SK-N-SH (cell line): ENCODE measurements around the gene NDUFS2. TPM values are rescaled to one million over a fixed set of nuclear protein-coding genes. Genes with fewer than 3 reads are reported as not detected.

Experiments
- CTCF ChIA-PET: fragments of 300-600, 350-600 bp; formaldehyde crosslinking; extraction: SDS; loops from one replicate; lab custom pipeline; 2021; lab: Yijun Ruan, JAX
- POLR2A ChIA-PET: fragments of 350-600 bp; sonication (Branson Sonifier 250); formaldehyde crosslinking; extraction: SDS; loops from one replicate; lab custom pipeline; 2020; ENCODE audit warnings: antibody characterized with exemption, inconsistent platforms; lab: Yijun Ruan, JAX
- DNase-seq: peaks from one replicate; pipeline ENCODE4 v3.0.0; 2012
- H2AFZ ChIP-seq: fragments of 200-600 bp; sonication (generic); 2 replicates; pipeline ENCODE4 v1.8.1; 2016; ENCODE audit warnings: antibody characterized with exemption, mild to moderate bottlenecking, low read depth
- H3F3A ChIP-seq: fragments of 200-600 bp; sonication (generic); replicated peaks from 2 replicates; pipeline ENCODE3; 2016; ENCODE audit warnings: antibody characterized with exemption, mild to moderate bottlenecking; ENCODE audit not compliant: insufficient read depth
- H3K27ac ChIP-seq, 2 experiments: fragments of 200-500 bp in 1 of 2; fragments of 200-600 bp in 1 of 2; sonication (Bioruptor generic) in 1 of 2; sonication (generic), shearing (Covaris generic) in 1 of 2; 2 replicates each; pipeline versions ENCODE4 v1.5.1 to v1.6.1; 2014 to 2016; ENCODE audit warnings: low read depth in 2 of 2, inconsistent platforms in 1 of 2, low read length in 1 of 2, mild to moderate bottlenecking in 1 of 2, mixed read lengths in 1 of 2
- H3K27me3 ChIP-seq: fragments of 200-600 bp; sonication (generic), shearing (Covaris generic); 2 replicates; pipeline ENCODE4 v1.6.1; 2016; ENCODE audit warnings: mixed run types; ENCODE audit not compliant: insufficient read depth
- H3K36me3 ChIP-seq, 2 experiments: fragments of 200-500 bp in 1 of 2; fragments of 200-600 bp in 1 of 2; sonication (Bioruptor generic) in 1 of 2; sonication (generic) in 1 of 2; replicated peaks in 1 of 2; 2 replicates each; pipeline versions ENCODE3 to v1.5.1; 2014 to 2016; ENCODE audit warnings: low read length in 1 of 2, mild to moderate bottlenecking in 1 of 2; ENCODE audit not compliant: insufficient read depth in 2 of 2, control insufficient read depth in 1 of 2
- H3K4me1 ChIP-seq, 2 experiments: fragments of 200-500 bp in 1 of 2; fragments of 200-600 bp in 1 of 2; sonication (Bioruptor generic) in 1 of 2; sonication (generic), shearing (Covaris generic) in 1 of 2; 2 replicates each; pipeline versions ENCODE4 v1.5.1 to v1.6.1; 2014 to 2016; ENCODE audit warnings: low read depth in 1 of 2, low read length in 1 of 2, mixed run types in 1 of 2; ENCODE audit not compliant: insufficient read depth in 2 of 2, control insufficient read depth in 1 of 2
- H3K4me2 ChIP-seq: fragments of 200-600 bp; sonication (generic), shearing (Covaris generic); 2 replicates; pipeline ENCODE4 v1.6.1; 2017; ENCODE audit warnings: mixed run types
- H3K4me3 ChIP-seq, 2 experiments: fragments of 200-500 bp in 1 of 2; fragments of 200-600 bp in 1 of 2; sonication (Bioruptor generic) in 1 of 2; sonication (generic), shearing (Covaris generic) in 1 of 2; 2 replicates each; pipeline versions ENCODE4 v1.5.1 to v1.8.1; 2014 to 2016; ENCODE audit warnings: low read depth in 2 of 2, inconsistent platforms in 1 of 2, low read length in 1 of 2, mild to moderate bottlenecking in 1 of 2, mixed read lengths in 1 of 2, moderate library complexity in 1 of 2
- H3K79me2 ChIP-seq: fragments of 200-600 bp; sonication (generic); 2 replicates; pipeline ENCODE4 v1.8.1; 2017; ENCODE audit warnings: mild to moderate bottlenecking; ENCODE audit not compliant: insufficient read depth
- H3K9ac ChIP-seq: fragments of 200-600 bp; sonication (generic); 2 replicates; pipeline ENCODE4 v1.6.1; 2017; ENCODE audit warnings: mixed run types
- H3K9me2 ChIP-seq: fragments of 200-600 bp; sonication (generic); 2 replicates; pipeline ENCODE4 v1.6.1; 2017; ENCODE audit warnings: mixed run types
- H3K9me3 ChIP-seq: fragments of 200-600 bp; sonication (generic); 2 replicates; pipeline ENCODE4 v1.6.1; 2017; ENCODE audit warnings: mixed run types, mild to moderate bottlenecking, moderate library complexity
- H4K20me1 ChIP-seq: fragments of 200-600 bp; sonication (generic); 2 replicates; pipeline ENCODE4 v1.6.1; 2017; ENCODE audit warnings: mild to moderate bottlenecking, mixed run types; ENCODE audit not compliant: insufficient read depth
- CHD2 ChIP-seq: fragments of 150-350 bp; IDR thresholded peaks from 2 replicates; pipeline ENCODE4 v1.6.1; 2018; ENCODE audit warnings: low read length; ENCODE audit not compliant: partially characterized antibody
- FOSL2 ChIP-seq: IDR thresholded peaks from 2 replicates; pipeline ENCODE4 v1.4.0; 2012; ENCODE audit warnings: low read depth, mild to moderate bottlenecking, moderate library complexity, borderline replicate concordance
- FOXJ3 ChIP-seq: sonication (generic); formaldehyde crosslinking; IDR thresholded peaks from 2 replicates; pipeline ENCODE4 v1.5.1; 2020; ENCODE audit warnings: mild to moderate bottlenecking, missing genetic modification reagents
- FOXM1 ChIP-seq: IDR thresholded peaks from 2 replicates; pipeline ENCODE4 v1.4.0; 2012; ENCODE audit warnings: low read depth, mild to moderate bottlenecking
- IRF3 ChIP-seq: fragments of 150-350 bp; IDR thresholded peaks from 2 replicates; pipeline ENCODE4 v1.6.1; 2016; ENCODE audit warnings: mild to moderate bottlenecking, low read depth, low read length
- NFIC ChIP-seq: IDR thresholded peaks from 2 replicates; pipeline ENCODE4 v1.4.0; 2012; ENCODE audit warnings: borderline replicate concordance
- NRF1 ChIP-seq: IDR thresholded peaks from 2 replicates; pipeline ENCODE4 v1.6.1; 2012; ENCODE audit warnings: low read depth, mild to moderate bottlenecking, low read length
- RCOR1 ChIP-seq: fragments of 150-350 bp; IDR thresholded peaks from 2 replicates; pipeline ENCODE4 v1.6.1; 2017; ENCODE audit warnings: antibody characterized with exemption, low read length
- RFX5 ChIP-seq: IDR thresholded peaks from 2 replicates; pipeline ENCODE4 v1.6.1; 2012; ENCODE audit warnings: mild to moderate bottlenecking, improper control_type of control experiment, low read length
- RXRA ChIP-seq: IDR thresholded peaks from 2 replicates; pipeline ENCODE4 v1.4.0; 2012; ENCODE audit warnings: low read depth, mild to moderate bottlenecking, borderline replicate concordance
- SIN3A ChIP-seq: IDR thresholded peaks from 2 replicates; pipeline ENCODE4 v1.6.1; 2012; ENCODE audit warnings: low read depth, mild to moderate bottlenecking, low read length, moderate library complexity, borderline replicate concordance
- SMC3 ChIP-seq: IDR thresholded peaks from 2 replicates; pipeline ENCODE4 v1.6.1; 2012; ENCODE audit warnings: low read depth, low read length, improper control_type of control experiment
- TAF1 ChIP-seq: IDR thresholded peaks from 2 replicates; pipeline ENCODE4 v1.6.1; 2012; ENCODE audit warnings: low read depth, mild to moderate bottlenecking, low read length, moderate library complexity, borderline replicate concordance
- TCF12 ChIP-seq: IDR thresholded peaks from 2 replicates; pipeline ENCODE4 v1.4.0; 2012
- USF1 ChIP-seq: IDR thresholded peaks from 2 replicates; pipeline ENCODE4 v1.4.0; 2012; ENCODE audit warnings: low read depth, borderline replicate concordance
- USF2 ChIP-seq: fragments of 150-350 bp; IDR thresholded peaks from 2 replicates; pipeline ENCODE4 v1.6.1; 2017; ENCODE audit warnings: antibody characterized with exemption, low read length, low read depth, borderline replicate concordance
- YY1 ChIP-seq: IDR thresholded peaks from 2 replicates; pipeline ENCODE4 v1.4.0; 2012; ENCODE audit warnings: low read depth, mild to moderate bottlenecking
- WGBS: methylation state at CpG from one replicate; pipeline ENCODE4 v1.1.6; 2017; ENCODE audit warnings: low lambda C conversion rate; 5-methylcytosine and 5-hydroxymethylcytosine counted together
- polyA plus RNA-seq, 3 experiments: library from polyadenylated mRNA; depleted of rRNA; stranded (reverse); fragments of >200 nt; gene quantifications; 2 replicates each; pipeline ENCODE4 v1.2.3, GENCODE V29; 2012
- TF ChIP-seq, protein P1 (sequence below): fragments of 200-600 bp; sonication (generic); IDR thresholded peaks from 2 replicates; pipeline ENCODE4 v1.6.1; 2017; ENCODE audit warnings: antibody characterized with exemption, mild to moderate bottlenecking, moderate library complexity

NDUFS2 gene
- polyA plus RNA-seq, 1 of the 3 experiments (the other 2 are of a cell fraction) = 203 TPM

DNA sequence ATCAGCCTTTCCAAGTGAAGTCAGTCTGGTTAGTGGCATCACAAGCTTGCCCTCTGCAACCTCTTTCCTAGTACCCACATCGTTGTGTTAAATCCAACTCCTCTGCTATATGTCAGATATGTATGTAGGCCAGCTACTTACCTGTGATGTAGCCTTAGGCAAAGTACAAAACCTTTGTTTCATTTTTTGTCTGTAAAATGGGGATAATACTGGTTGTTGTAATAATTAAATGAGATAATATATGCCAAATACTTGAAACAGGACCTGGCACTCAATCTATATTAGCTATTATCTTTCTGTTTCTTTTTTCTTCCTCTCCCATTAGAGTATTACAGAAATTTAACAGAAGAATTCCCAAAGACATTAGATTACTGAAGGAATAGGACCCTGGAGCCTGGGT is 57.6 kb downstream of the NDUFS2 start:
- DNase-seq = no peak
- Histone ChIP-seq H3K9me2 (no peaks in the 10 kb centered on the region), H3K9ac (no peak overlapping the region), H3K4me1 (peaks cover 0 to 8% of the 10 kb centered on the region in 2 experiments; a peak in 1 of 4 replicates), H3K79me2 (no peaks in the 10 kb centered on the region), H3F3A (no peaks in the 10 kb centered on the region), H3K4me3 (no peak overlapping the region), H3K36me3 (no peaks in the 10 kb centered on the region), H3K4me2 (no peak overlapping the region), H4K20me1 (no peaks in the 10 kb centered on the region), H3K27me3 (peaks cover 32% of the 10 kb centered on the region), H2AFZ (no peak overlapping the region), H3K9me3 (peaks cover 8% of the 10 kb centered on the region; the same call in 1 of the 2 replicates), H3K27ac (no peak overlapping the region)
- ChIA-PET CTCF (interaction anchor here (0.8 to 1.4 kb wide), 3 partner anchors 31 to 122 kb away, joined by 3 to 4 read pairs (median 3); no protein-coding TSS in a partner anchor), POLR2A (no interaction called here)
- TF ChIP-seq CHD2 (no peak), USF2 (no peak), TAF1 (no peak), TCF12 (no peak), SMC3 (no peak), USF1 (no peak), NRF1 (no peak), FOSL2 (no peak), FOXJ3 (no peak), RFX5 (no peak), FOXM1 (no peak), RCOR1 (no peak), SIN3A (no peak), YY1 (no peak), NFIC (no peak), IRF3 (no peak), RXRA (no peak)
- TF ChIP-seq, protein P1, sequence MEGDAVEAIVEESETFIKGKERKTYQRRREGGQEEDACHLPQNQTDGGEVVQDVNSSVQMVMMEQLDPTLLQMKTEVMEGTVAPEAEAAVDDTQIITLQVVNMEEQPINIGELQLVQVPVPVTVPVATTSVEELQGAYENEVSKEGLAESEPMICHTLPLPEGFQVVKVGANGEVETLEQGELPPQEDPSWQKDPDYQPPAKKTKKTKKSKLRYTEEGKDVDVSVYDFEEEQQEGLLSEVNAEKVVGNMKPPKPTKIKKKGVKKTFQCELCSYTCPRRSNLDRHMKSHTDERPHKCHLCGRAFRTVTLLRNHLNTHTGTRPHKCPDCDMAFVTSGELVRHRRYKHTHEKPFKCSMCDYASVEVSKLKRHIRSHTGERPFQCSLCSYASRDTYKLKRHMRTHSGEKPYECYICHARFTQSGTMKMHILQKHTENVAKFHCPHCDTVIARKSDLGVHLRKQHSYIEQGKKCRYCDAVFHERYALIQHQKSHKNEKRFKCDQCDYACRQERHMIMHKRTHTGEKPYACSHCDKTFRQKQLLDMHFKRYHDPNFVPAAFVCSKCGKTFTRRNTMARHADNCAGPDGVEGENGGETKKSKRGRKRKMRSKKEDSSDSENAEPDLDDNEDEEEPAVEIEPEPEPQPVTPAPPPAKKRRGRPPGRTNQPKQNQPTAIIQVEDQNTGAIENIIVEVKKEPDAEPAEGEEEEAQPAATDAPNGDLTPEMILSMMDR = no peak
- WGBS = 27% methylated on average over 1 of the region's 1 CpG
